GM21423 (cell line): ENCODE measurements around the gene TMEM212.
"Not testable (repeated sequence)": the region's sequence is repeated elsewhere in the genome, so short reads cannot be mapped to it uniquely, and the experiment has no call there.

ENCODE experiments used
- ATAC-seq: cut with Tn5 transposase; IDR thresholded peaks from one replicate; pipeline ENCODE4 v1.9.1; 2021; ENCODE audit warnings: mild to moderate bottlenecking, moderate library complexity; ENCODE audit not compliant: unreplicated experiment

The TMEM212 gene

GRCh38 chr3:171851660-171852058, 8.5 kb downstream of the TMEM212 start:
- ATAC-seq = no peak

DNA sequence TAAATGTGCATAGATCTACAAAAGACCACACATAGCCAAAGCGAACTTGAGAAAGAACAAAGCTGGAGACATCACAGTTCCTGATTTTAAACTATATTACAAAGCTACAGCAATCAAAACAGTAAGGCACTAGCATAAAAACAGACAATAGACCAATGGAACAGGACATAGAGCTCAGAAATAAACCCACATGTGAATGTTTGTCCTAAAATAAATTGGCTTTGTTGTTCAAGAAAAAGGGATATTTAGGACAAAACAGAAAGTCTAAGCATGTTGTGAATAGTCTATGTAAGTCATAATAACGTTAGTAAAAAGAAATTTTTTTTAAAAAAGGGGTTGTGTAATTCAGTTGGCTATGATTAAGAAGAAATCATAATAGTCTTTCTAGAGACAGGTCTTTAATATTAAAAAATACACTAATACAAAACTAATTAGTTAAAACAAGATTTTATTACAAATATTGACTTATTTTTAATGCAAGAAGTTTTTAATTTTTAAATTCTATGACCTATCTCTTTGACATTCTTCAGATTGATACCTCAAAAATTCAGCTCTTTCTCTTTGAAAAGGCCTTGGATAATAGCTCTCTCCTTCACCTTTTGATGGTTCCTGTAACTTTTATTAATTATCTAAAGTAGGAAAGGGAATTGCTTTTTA, 11.6 kb downstream of the TMEM212 start:
- no peak for ATAC-seq

- not testable (repeated sequence) for ATAC-seq
Measured at GRCh38 chr3:171858770-171859169, 15.6 kb downstream of the TMEM212 start.

DNA sequence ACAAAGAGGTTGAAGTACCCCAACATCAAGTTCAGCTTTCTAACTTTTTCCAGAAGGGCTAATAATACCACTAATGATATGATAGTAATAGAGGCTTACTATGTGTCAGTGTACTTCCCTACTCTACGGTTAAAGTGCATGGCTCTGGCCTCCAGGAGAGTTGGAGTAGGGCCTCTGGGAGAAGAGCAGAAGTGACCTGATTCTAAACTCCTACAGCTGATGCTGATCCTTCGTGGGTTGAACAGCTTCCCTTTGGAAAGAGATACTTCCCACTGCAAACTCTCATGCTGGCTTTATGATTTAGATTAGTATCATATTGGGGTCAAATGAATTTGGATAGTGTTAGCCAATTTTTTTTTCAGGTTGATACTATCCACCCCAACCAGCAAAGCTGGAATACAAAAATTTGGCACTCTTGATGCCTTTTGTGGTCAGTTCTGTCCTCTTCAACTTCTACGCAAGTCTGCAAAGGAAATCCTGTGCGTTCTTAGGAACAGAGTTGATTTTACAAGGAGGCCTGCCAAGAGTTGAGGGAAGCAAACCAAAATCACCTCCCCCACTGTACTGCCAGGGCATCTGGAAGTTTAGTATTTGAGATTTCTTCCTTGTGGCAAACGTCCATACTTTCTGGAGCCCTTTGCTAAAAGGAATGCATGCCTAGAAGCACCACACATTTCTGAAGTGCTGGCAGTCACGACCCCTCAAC, 17.8 kb downstream of the TMEM212 start:
- ATAC-seq = no peak

- ATAC-seq = no peak
Measured at GRCh38 chr3:171862392-171862791, 19.2 kb downstream of the TMEM212 start.

DNA sequence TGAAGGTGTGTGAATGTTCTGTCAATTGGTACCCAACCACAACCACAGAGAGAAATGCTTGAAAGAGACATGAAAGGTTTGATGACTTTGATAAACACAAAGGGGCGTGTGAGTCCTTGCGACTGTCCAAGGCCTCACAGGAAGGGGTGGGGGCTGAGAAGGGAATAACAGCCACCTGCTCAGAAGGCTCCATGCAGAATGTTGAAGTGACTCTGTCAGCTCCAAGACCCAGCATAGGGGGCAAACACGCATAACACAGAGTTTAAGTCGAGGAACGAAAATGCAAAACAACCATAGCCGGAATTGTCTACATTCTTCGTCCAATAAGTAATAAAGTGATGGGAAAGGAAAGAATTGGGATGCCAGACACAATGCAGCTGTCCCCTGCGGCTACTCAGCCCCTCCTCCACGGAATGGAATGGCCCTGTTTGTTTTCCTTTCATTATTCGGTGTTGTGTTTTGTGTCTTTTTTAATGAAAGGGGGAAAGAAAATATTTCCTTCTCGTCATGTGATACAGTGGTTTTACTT, 19.9 kb downstream of the TMEM212 start:
- no peak for ATAC-seq

DNA sequence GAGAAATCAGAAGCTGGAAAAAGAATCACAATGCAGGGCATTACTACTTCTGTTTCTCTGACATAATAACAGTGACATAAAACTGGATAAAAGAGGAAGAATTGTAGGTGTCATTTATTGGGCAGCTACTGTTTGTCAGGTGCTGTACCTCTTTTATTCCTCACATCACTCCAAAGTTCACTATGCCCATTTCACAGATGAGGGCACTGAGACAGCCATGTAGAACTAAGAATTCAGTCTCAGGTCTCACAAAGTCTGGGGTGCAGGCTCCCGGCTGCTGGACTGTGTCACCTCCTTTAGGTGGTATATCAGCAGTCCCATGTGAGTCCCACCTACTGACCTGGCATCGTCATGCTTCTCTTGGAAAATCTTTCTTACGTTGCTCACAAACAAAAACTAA, 20.8 kb downstream of the TMEM212 start:
- ATAC-seq = no peak

DNA sequence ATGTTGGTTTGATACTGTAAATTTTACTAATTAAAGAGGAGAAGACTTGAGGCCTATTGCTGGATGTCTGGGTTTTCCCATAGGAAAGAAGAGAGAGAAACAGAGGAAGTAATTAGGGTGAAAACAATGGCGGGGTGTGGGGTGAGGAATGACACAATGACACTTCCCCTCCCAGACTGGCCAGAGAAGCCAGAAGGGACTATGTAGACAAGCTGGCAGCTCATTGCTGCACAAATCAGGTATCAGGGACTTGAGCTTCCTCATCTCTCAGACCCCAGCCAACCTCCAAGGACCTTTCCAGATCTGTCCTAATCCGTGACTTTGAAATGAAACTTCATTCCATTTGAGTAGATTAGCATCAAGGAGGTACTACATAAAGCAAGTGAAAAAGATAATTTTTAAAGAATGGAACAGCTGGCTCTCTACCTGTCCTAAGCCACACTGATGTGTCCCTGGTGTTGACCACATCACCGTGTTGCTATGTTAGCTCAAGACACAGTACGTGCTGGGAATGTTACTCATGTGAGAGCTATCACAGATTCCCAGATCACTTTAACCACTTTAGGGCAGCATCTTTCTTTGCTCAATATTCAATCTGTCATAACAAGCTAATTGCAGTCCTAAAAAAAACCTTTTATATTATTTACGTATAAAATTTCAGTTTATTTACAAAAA, 22.2 kb downstream of the TMEM212 start:
- ATAC-seq = no peak

DNA sequence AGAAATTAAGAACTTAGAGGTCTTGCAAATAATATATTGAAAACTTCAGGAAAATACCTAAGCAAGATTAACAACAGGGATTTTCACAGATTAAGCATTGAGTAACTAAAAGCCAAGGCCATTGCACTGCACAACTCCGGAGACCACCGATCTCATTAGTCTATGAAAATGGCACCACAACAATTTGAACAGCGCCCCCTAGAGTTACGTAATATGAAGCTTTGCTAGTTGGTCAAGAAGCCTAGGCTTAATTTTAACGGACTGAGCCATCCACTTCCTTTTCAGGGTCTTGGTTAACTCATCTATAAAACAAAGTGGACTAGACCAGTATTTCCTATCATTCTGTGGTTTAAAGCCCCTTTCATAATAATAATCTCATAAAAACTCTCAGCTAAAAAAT, 24.8 kb downstream of the TMEM212 start:
- no peak for ATAC-seq

DNA sequence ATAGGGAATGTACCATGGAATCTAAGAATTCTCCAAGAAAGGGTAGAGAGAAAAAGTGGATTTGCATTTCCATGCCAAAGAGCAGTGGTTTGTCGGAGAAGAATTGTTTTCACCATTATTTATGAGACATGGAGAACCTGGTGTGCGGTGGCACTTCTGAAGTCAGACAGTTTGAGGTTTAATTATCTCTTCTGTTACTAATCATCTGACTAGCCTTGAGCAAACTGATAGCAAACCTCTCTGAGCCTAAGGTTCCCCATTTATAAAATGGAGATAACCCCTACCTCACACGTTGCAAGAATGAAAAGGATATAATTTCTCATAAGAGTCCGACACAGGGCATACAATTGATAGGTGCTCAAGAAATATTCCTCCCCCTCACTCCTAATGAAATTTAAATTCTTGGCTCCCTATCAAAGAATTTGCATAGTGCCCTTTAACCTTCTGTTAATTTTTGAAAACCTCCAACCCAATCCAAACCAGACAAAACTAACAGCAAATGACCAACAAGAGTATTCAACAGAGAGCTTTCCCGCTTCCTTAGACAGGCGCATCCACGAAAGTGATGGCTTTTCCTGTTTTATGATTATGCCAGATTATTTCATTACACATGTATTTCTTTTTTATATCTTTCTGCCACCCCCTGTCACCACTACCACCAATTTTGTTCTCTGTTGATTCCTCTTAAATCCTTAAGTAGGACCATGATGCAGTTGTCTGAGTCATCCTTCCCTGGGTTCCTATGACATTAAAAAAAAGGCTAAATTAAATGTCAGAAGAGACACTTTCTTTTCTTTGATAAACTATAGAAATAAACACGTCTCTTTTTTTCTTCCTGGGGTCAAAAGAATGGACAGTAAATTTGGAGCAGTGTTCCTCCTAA, 28.5 kb downstream of the TMEM212 start:
- no peak for ATAC-seq

DNA sequence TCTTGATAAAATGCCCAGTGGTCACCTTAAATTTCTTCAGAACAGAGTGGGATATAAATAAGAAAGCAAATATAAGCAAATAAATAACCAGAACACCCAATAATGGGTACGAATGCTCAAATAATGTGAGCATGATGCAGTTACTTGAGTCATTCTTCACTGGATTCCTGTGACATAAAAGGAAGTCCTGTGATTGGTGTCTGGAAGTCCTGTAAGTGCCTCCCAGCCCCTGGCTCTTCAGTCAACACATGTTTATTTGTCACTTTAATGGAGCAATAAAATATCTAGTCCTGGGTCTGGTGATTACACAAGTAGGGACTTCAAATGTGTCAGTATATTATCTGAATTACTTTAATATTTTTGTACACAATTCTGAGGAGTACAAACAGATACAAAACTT, 30.4 kb downstream of the TMEM212 start:
- no peak for ATAC-seq

DNA sequence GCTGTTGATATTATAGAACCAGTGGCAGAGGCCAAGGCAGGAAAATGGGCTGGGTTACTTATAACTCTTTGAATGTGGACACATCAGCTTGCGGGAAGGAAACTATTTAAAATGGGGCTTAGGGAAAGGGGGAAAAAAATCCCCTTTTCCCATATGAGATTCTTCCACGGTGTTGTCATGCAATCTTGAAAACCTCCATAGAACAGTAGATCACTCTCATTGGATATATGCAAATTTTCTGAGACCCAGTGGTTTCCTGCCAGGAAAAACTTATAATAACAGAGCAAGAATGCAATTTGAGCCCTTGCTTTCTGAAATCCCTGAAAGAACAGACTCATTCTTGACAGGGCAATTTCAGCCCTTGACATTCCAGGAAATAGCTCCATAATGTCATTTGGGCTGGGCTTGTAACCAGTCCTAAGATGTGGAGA, 31.1 kb downstream of the TMEM212 start:
- no peak for ATAC-seq

- no peak for ATAC-seq
Measured at GRCh38 chr3:171874879-171875278, 31.7 kb downstream of the TMEM212 start.

- no peak for ATAC-seq
Measured at GRCh38 chr3:171875923-171876412, 32.8 kb downstream of the TMEM212 start.

DNA sequence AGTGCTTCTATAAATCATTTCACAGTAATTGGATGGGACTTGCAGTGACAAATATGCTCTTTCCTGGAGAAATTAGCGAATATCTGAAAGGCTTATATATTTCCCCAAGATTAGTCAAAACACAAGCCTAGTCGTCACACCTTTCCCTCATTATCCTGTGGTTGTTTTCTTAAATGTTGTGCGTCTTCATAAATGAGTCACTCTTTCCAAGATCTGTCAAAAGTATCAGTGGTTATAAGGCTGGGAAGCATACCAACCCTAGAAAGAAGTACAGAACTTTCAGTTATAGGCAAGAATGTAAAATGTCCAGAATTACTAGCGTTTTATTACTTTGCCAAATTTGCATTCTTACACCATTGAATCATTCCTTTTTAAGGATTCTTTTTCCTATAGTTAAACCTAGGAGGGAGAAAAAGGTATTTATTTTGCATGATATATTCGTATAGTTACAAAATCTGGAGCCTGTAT, 33.6 kb downstream of the TMEM212 start:
- ATAC-seq = no peak

GRCh38 chr3:171878461-171879225, 35.5 kb downstream of the TMEM212 start:
- ATAC-seq = no peak

DNA sequence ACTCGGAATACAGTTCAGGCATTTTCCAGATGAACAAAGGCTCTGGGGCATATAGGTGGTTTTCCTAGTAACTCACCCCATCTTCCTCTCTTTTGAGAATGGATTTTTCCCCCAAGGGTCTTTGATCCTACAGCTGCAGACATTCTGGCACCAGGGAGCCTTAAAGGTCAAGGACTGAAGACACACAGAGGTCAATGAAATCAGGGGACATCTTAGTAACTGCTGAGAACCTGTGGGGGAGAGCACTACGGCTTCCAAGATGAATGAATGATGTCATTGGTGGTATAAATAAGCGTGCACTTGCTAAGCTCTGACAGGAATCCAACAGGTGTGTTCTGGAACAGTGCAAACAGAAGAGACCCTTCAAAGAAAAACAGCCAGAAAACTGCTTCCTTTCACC, 36.3 kb downstream of the TMEM212 start:
- no peak for ATAC-seq

DNA sequence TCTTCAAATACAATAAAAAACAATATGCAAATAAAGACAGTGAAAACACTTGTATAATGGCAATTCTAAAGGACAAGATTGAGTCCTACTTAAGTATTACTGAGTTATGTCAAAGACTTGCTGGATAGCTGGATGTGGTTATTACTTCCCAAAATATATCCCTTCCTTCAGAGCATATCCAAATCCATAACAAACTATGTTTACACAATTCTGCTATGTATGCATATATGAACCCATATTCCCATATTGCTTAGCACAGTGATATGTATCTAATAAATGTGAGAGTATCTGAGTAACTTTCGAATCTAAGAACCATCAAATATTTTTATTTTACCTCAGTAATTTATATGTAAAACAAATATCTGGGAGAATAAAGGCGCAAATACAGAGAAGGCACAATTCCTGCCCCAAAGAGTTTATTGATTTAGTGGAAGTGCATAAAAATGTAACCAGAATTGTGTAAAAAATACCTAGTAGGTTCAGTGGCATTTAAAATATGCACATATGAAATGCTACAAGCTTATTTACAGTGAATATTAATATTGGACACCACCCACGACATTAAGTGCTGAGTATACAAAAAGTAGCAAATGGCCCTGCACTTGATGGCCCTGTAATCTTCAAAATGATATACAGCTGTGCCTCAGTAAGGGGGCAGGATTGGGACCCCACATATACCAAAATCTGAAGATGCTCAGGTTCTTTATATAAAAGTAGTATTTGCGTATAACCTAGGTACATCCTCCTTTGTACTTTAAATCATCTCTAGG, 37.1 kb downstream of the TMEM212 start:
- ATAC-seq = no peak

GRCh38 chr3:171881251-171881650, 38.1 kb downstream of the TMEM212 start:
- ATAC-seq = no peak
